H1 (cell line): ENCODE measurements around the gene YIPF7. TPM values are rescaled to one million over a fixed set of nuclear protein-coding genes. Genes with fewer than 3 reads are reported as not detected.

ENCODE experiments used
- POU5F1 ChIP-seq: IDR thresholded peaks from 2 replicates; pipeline ENCODE4 v1.6.1; 2011; ENCODE audit warnings: low read depth, mild to moderate bottlenecking, low read length, moderate library complexity
- RNF2 ChIP-seq: fragments of 200-900, 300-1000 bp; sonication (generic); IDR thresholded peaks from 2 replicates; pipeline ENCODE4 v1.7.1; 2016; ENCODE audit warnings: borderline replicate concordance, low read depth, mild to moderate bottlenecking, antibody characterized with exemption, low read length; ENCODE audit not compliant: poor library complexity, severe bottlenecking; ENCODE audit errors: missing control alignments
- polyA plus RNA-seq, 7 experiments: library from polyadenylated mRNA; depleted of rRNA in 3 of 7; stranded (reverse) in 5 of 7; unstranded in 2 of 7; fragments of >200 nt in 5 of 7; fragments of 200-250 nt in 2 of 7; gene quantifications; 1 replicate in 5 of 7; 2 replicates in 1 of 7; 4 replicates in 1 of 7; pipeline versions ENCODE4 v1.2.1 to v1.2.3, GENCODE V29; 2011 to 2013; ENCODE audit warnings: missing spikeins in 2 of 7, mixed read lengths in 2 of 7
- total RNA-seq: library from RNA; stranded (reverse); fragmentation: NEBNext Ultra II Directional; extraction: Animal tissue kit (Norgen Biotek cat#: 25700); gene quantifications from 2 replicates; pipeline ENCODE4 v1.2.1, GENCODE V29; 2021

The YIPF7 gene
- total and polyA plus RNA-seq, 2 of the 8 experiments (the other 6 are each of a cell fraction or from before 2014, with no cell fraction given) = not detected

DNA sequence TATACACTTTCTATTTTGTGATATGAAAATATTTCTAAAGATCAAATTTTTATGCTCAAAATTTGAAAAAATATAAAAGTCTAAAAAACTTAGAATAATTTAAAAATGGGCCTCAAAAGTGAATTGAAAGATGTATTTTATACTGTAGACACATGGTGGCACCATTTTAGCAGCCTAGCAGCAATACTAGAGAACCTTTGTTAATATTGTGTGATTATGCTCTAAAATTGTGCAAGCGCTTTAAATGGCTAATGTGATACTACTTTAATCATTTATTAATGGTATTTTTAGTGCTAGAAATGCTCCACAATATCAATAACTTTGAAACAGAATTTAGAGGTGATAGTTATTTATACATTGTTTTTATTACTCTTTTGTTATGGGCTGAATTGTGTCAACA lies 23.0 kb upstream of the YIPF7 start (continued):
- TF ChIP-seq RNF2 (no peak), POU5F1 (no peak)
